Stimulated activated CD8-positive, alpha-beta memory T cell treated with anti-CD3 and anti-CD28 coated beads, Interleukin-4, amount 100 ng/mL, for 4 hours (primary cell): ENCODE results near the gene BRD4.

Experiments
- DNase-seq, 2 donors: peaks; one replicate each; pipeline ENCODE4 v3.0.0-alpha.2; 2020; ENCODE audit warnings: low read depth in 2 of 2, low spot score in 1 of 2

Gene BRD4

DNA sequence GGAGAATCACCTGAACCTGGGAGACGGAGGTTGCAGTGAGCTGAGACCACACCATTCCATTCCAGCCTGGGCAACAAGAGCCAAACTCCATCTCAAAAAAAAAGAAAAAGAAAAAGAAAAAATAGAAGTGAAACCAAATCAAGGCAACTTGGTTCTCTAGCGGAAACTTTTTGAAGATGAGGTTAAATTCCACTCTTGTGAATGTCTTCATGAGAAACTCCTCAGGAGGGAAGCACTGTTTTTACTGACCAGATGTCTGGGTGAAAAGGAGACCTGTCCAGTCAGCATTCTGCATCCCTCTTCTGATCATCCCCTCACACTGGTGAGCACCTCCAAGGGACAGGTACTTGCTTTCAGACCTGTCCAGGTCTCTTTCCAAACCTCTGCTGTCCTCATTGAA is 15.8 kb downstream of the BRD4 start:
- no peak for DNase-seq

DNA sequence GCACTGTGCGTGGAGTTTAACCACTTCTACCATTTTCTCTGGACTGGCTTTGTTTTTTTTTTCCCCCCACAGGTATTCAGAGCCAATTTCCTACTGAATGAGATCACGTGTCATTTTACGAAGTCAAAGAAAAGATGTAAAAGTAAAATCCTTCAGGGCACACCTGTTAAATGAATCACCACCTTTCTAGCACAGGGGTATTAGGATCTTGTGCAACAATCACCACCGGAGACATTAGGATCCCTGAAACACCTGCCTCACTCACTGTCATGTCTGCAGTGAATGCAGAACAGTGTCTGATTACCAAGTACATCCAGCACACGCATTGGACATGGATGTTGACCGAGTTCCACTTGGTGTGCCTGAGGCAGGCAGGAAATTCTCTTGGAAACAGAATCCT is 17.2 kb downstream of the BRD4 start:
- no peak for DNase-seq

DNA sequence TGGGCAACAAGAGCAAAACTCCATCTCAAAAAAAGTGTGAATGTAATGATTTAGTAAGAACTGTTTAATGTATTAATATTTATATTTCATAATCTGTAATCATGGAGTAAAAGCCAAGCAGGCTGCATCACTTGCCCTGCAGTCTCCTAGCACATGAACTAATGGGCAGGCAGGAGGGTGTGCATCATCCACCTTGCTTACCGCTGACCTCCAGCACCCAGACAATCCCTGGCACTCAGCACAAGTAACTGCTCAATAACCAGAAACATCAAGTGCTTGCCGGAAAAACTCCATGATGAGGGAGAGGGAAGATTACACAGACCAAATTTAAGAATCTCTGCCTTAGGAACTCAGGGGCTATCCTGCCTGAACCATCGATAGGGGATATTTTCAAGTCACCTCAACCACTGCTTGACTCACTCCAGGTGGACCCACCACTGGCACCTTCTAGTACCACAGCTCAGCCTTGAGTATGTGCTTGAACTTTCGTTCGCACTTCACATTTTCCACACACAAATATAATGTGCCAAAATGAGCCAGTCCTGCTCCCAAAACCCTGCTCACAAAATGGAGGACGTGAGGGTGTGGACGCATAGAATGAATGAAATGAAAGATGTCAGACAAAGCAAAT is 18.6 kb downstream of the BRD4 start:
- DNase-seq: no peak

DNA sequence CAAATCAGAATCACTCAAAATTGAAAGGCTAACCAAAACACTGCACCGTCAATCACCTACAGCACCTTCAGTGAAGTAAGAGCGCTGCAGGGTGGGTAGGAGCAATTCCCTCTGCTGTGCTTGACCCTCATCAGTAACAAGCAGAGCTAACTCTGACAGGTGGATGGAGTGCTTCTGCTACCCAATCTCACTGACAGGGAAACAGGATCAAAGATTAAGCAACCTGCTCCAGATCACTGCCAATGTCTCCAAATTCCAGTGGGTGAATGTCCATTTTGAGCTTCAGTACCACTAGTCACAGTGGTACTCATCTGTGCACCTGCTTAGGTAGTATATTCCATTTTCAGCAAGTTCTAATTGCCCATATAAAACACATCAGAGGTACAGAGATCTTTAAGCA is 25.2 kb downstream of the BRD4 start:
- DNase-seq: no peak

DNA sequence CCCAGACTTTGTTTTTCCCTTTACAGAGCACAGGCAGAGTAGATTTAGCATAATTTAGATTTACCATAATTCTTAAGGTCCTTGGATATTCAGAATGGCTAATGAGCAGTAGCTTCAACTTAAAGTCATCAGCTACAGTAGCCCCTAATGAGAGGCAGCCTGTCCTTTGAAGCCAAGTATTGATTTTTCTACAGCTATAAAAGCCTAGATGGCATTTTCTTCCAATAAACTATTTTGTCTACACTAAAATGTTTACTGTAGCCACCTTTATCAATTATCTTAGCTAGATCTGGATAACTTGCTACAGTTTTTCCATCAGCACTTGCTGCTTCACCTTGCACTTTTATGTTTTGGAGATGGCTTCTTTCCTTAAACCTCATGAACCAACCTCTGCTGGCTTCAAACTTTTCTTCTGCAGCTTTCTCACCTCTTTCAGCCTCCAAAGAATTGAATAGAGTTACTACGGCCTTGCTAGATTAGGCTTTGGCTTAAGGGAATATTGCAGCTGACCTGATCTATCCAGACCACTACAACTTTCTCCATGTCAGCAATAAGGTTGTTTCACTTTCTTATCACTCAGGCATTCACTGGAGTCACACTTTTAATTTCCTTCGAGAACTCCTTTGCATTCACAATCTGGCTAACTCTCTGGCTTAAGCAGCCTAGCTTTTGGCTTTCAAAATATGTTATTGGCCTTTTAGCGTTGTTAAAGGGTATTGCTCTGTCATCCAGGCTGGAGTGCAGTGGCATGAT is 26.6 kb downstream of the BRD4 start:
- no peak for DNase-seq

DNA sequence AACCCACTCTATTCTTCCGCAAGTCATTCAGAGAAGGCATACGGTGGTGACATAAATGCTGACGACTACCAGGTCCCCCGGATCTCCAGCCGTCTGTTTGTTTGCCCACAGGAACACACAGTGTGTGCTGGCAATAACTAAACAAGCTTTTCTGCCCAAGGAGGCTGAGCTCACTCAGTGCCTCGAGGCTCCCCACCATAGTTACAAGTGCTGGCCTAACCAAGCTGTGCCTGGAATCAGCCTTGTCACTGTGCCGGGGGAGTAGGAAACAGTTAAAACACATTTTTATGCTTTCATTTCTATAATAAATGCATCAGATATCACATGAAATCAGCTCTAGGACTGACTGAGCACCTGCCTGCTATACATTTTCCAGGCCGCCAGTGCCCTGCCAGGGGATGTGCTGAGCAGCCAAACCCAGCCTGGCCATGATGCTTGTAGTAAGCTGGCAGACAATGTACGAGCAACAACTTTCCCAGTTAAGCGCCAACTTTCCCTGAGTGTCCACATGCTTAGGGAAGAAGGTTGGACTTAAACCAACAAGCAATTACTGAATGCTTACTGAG is 28.1 kb downstream of the BRD4 start:
- DNase-seq: no peak

DNA sequence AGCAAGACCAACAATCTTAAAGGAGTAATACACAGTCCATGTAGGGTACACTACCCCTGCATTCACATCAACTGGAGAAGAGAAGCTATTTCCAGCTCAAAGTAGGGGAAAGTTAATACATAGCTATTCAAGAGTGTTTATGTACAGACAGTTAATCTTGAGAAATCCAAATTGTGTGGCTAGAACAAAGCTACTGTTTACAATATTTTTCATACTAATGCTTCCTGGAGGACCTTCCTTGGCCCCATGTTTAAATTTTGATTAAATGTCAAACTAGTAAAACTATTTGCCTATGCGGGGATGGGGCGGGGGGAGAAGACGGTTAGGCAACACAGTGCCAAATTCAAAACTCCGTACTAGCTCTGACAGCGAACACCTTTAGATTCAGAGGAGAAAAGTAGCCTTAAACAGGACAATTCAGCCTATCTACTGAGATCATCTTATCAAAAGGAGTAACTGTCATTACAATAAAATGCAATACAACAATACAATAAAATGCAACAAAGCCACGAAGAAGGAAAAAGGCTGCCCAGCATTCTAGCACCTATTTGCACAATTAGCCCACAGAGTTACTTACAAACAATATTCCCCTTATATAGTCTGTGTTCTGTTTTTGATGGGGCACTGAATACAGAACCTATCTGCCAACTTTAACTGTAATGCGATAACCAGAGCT is 29.1 kb downstream of the BRD4 start:
- DNase-seq: no peak

DNA sequence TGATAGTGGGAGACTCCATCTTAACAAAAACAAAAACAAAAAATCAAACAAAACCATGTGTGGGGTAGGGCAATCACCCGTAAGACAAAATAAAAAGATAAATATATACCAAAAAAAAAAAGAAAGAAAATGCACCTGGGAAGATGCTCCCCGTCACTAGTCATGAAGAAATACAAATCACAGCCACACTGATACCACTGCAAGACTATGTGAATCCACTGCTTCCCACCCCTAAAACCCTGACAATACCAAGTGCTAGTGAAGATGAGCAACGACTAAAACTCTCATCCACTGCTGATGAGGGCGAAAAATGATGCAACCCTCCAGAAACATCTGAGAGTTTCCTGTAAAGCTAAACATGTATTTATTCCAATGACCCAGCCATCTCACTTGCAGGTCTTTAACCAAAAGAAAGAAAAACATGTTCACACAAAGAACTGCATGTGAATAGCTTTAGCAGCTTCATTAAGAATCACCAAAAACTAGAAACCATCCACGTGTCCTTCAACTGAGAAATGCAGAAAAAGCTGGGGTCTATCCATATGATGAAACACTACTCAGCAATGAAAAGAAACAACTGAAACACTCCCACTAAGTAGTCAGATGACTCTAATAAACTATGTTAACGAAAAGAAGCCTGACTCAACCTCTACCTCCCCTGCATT is 31.7 kb downstream of the BRD4 start:
- DNase-seq: no peak

DNA sequence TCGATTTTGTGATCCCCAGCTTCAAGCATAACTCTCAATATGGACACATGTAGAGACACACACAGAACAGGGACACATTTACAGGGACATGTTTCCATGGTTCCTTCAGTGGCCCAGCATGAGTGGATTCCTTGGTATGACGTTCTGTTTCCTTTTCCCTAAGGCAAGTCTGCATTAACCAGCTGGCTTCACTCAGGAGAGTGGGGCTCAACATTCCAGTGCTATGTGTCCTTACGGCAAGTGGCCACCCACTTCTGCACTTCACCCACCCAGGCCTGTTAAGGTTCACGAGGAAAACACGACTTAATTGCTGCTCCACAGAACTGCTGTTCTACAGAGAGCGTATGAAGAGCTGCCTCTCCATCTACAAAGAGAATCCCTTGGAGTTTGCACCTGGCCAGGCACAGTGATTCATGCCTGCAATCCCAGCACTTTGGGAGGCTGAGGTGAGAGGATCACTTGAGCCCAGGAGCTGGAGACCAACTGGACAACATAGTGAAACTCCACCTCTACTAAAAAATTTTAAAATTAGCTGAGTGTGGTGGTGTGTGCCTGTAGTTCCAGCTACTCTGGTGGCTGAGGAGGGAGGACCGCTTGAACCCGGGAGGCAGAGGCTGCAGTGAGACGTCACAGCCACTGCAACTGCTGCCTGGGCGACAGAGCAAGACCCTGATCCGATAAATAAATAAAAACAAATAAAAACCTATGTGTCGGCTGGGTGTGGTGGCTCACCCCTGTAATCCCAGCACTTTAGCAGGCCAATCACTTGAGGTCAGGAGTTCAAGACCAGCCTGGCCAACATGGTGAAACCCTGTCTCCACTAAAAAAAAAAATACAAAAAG is 32.5 kb downstream of the BRD4 start:
- no peak for DNase-seq

DNA sequence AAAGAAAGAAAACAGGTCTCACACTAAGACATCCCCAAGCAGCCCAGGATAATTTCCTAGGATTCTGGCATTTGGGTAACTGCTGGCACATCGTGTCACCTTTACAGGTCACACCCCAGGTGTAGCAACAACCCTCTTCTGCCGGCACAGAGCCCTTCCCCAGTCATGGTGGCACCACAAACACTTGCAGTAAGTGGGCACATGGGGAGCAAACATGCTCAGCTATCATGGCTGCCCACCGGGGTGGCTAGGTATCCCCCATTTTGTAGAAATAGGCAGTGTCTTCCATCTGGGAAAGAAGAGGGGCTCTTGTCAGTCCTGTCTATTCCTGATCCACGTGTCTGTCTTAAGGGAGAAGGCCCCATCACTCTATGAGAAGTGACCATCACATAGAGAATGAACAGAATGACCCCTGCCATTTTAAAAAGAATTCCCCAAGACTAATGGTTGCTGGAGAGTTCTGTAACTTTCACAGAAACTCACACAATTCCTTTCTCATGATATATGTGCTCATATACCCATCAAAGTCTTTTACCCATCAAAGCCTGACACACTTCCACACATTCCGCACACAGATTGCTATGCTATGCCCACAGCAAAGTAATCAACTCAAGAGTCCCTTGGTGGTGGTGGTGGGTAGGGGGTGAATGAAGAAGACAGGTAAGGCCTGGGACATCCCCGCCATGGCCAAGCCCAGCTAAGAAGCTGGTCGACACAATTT is 33.3 kb downstream of the BRD4 start:
- no peak for DNase-seq

DNA sequence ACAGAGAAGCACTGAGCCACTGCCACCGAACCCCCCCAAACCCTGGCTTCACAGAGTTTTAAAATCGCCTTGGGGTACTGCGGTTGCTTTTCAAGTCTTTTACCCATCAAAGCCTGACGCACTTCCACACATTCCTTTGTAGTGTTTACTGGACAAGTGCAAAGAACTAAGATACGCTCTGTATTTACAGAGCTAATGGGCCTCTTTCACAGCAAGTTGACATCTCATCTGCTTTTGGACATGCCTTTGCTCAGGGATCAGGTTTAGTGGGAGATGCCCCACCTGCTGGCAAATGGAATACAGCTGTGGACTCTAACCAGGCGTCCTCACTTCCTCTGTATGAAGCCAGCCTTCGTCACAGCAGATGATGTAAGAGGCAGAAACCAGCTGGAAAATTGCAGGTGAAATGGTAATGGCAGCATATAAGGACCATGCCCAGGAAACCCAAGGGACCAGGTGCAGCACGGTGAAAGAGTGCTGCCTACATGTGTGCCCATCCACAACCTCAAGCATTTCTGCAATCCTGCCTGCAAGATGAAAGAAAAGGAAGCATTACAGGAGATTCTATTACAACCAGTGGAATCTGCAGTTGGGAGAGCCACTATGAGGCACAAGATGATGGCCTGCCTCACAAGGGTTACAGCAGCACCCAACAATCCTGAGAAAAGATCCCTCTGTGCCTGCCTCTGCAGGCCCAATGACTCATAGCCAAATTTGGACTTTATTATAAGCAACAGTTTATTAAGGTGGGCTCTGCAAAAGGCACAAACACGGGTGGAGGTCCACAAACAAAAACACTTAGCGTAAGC is 34.7 kb downstream of the BRD4 start:
- no peak for DNase-seq

DNA sequence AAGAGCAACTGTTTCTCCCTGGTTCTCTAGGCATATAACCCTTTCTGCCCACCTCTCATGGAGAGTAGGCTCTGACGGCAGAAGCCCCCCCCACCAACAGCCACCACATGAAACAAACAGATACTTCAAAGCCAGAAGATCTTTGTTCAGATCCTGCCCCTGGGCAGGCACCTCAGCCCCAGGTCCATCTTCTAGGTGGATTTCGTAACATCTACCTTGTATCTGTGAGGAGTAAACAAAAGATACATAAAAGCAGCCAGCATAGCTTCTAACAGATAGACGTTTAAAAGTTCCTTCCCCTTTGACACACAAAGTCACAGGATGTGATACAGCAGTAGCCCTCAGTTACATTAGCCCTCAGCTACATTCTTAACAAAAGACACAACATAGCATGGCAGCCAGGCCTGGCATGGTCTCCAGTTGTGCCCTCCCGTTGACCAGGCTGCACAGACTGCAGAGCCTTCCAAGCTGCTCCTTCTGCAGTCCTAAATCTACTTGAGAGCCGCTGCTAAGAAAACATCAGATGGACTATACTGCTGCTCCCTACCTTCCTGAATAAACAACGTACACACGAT is 35.4 kb downstream of the BRD4 start:
- no peak for DNase-seq

DNA sequence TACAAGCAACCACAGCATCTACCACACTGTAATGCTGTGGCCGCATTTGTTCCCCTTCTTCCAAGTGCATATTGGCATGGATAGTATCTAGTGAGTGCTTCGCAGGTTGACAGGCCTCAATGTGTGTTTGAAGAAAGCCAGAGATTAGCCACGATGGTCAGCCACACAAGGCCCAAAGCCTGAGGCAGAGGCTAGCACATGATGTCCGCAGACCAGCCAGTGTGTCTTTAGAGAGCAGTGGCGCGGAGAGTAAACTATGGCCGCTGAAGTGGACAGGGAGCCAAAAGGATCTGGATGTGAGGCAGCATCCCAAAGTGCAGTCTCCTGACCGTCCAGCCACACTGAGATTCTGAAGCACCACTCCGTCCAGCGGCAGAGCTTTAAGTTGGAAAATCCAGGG is 36.0 kb downstream of the BRD4 start:
- no peak for DNase-seq

DNA sequence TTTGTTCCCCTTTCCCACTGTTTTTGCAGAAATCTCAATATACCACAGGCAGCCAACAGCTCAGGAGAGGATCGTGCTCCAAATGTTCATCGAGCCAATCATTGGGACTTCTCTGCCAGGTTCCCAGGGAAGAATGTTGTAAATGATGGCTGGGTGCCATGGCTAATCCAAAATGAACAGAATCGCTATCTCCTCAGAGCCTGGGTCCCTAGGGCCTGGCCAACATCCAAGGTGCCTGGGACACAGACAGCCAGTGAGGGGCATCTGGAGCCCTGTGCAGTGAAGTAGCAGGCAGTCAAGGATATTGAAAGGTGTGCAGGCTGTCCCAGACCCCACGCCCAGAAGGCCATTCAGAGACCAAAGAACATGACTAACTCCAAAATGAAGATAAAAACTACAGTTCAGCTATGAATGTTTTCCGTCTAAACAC is 37.8 kb downstream of the BRD4 start:
- DNase-seq: no peak

DNA sequence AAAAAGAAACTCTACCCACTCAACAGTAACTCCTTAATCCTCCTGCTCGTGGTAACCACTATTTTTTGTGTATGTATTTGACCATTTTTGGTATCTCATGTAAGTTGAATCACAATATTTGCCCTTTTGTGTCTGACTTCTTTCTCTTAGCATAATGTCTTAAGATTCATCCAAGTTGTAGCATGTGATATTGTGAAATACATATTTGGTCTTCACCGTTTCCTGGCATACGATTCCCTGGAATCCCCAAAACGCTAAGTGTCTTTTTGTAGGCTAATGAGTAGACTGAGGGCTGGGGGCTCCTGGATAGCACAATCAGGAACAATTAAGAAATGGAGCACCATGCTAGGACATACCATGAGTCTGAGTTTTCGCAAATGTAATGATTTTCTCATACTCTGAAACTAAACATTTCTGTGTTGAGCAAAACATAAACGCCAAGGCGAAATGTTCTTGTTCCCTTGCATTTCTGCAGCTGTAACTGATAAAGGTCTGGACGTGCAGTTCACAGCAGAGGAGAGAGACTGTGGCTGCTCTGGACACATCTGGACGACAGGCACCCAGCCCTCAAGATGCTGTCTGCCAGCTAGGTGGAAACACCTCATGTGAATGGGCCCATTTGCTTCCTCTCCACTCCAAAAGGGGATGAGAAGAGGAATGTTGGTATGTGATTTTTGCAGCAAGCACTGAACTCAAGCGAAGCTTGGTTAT is 38.4 kb downstream of the BRD4 start:
- no peak for DNase-seq

DNA sequence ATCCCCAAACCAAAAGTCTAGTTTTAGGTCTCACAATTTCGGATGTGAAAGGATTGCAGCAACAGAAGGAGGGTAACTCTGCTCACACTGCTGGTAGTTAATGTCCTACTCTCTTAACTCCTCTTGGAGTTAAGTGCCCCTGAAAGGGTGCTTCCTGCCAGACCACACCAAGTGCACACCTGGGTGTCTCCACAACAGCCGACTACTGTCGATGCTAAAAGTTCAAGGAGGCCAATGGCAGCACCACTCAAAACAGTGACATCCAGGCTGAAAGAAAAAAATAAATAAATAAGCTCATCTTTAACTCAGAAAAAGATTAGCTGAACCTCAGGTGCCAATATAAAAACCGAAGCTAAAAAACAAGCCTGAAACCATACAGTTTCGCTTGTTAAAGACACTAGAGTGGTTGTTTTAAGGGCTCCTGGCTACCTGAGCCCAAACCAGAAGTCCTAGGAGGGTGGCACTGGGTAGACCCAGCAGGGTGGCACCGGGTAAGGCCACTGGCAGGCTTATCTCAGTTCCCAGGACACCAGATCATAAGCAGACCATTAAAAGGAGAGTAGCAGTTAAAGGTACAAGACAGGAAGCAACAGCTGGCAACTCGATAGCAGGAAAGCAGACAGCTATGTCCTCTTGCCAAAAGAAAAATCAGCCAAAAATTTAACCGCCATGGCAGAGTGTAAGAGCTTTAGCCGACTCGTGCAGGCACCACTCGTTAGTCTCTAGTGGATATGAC is 39.3 kb downstream of the BRD4 start:
- no peak for DNase-seq

DNA sequence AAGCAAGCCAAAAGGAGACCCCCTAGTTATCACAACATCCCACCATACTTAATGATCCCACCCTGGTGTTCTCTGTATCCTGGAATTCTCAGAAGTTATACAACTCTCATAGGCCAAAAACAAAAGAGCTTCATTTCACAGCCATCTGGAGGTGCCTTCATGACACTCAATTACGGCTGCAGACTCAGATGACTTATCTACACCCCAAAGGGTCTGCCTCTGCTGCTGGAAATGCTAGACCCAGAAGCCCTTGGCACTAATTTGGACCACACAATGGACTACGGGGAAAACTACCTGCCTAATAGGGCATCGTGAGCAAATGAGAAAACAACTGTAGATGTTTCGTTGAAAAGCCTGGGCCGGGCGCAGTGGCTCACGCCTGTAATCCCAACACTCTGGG is 40.2 kb downstream of the BRD4 start:
- DNase-seq: no peak
